Measurements from ENCODE around the gene DYSF.

- no peak for TF ChIP-seq CTCF (conservative IDR thresholded peaks at IDR 0.05; ENCODE audit: low read length)
- no peak for TF ChIP-seq EZH2phosphoT487 (IDR thresholded peaks at IDR 0.05; ENCODE audit: borderline replicate concordance, low read depth, low read length)
These were observed 94.4 kb downstream of the DYSF start for GRCh38 chr2:71547616-71548285.
